HUES48 (cell line): Measurements from ENCODE around the gene DIPK1C.

ENCODE experiments used
- H3K27ac ChIP-seq: one replicate; pipeline ENCODE4 v1.7.0; 2013; ENCODE audit warnings: low read depth, low read length, inconsistent platforms
- H3K27me3 ChIP-seq: 2 replicates; pipeline ENCODE4 v1.6.1; 2013; ENCODE audit warnings: mild to moderate bottlenecking, low read length; ENCODE audit not compliant: control insufficient read depth, insufficient read depth
- H3K36me3 ChIP-seq: 2 replicates; pipeline ENCODE4 v1.6.1; 2013; ENCODE audit warnings: low read length; ENCODE audit not compliant: control insufficient read depth, insufficient read depth
- H3K4me1 ChIP-seq: 2 replicates; pipeline ENCODE4 v1.6.1; 2013; ENCODE audit warnings: mild to moderate bottlenecking, low read length; ENCODE audit not compliant: control insufficient read depth, insufficient read depth
- H3K4me3 ChIP-seq: 2 replicates; pipeline ENCODE4 v1.5.1; 2013; ENCODE audit warnings: mild to moderate bottlenecking, low read depth, low read length
- H3K9ac ChIP-seq: 2 replicates; pipeline ENCODE4 v1.6.1; 2013; ENCODE audit warnings: mild to moderate bottlenecking, low read depth, low read length, moderate library complexity
- H3K9me3 ChIP-seq: 2 replicates; pipeline ENCODE4 v1.6.1; 2013; ENCODE audit warnings: low read length; ENCODE audit not compliant: control insufficient read depth, insufficient read depth

DIPK1C gene

DNA sequence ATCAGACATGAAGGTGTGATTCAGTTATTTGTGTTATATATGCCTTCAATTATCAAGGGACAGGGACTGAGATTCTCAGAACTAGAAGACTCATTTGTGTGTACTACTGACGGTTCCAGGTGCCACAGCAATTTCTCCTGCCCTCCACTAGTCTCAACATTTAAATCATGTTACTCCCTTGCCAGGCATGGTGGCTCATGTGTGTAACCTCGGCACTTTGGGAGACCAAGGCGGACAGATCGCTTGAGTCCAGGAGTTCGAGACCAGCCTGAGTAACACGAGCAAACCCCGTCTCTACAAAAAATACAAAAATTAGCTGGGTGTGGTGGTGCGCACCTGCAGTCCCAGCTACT lies 40.2 kb upstream of the DIPK1C start:
- Histone ChIP-seq H3K9me3 (no peaks in the 10 kb centered on the region), H3K9ac (no peak overlapping the region; the same call in 1 of the 2 replicates), H3K4me3 (peak overlapping the region; percentile 89), H3K36me3 (peaks cover 32% of the 10 kb centered on the region), H3K4me1 (peaks cover 14% of the 10 kb centered on the region; the same call in 1 of the 2 replicates), H3K27me3 (no peaks in the 10 kb centered on the region), H3K27ac (no peak overlapping the region)

DNA sequence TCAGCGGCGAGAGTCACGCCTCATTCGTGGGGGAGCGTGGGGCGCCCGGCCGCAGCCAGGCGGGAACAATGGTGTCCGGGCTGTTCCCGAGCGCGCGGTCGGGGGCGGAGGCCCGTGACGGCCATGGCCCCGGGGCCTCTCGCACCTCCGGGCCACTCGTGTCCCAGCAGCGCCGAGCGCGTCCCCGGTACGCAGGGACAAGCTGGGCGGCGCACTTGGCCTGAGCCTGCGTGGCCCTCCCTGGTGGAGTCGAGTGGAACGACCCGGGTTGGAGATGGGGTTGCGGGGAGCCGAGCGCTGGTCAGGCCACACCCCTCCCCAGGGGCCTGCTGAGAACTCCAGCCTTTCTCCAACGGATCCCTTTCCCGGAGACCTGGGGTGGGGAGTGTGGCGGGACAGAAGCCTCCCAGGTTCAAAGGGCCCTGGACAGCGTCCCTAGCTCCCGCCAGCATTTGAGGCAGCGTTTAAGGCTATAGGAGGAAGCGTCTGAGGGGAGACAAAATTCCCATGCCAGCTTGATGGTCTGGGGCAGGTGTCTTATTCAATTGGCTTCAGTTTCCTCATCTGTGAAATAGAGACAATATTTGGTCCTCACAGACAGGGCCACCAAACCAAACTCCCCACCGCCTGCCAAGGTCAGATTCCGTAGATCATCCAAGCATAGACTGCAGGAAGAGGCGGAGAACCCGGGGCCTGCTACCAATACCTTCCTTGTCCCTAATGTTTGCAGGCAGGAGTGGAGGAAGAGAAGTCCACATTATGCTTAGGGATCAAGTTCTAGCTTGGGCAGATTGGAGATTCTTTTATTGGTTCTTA lies 39.6 kb upstream of the DIPK1C start:
- Histone ChIP-seq H3K9me3 (no peaks in the 10 kb centered on the region), H3K4me3 (peak overlapping the region; percentile 89), H3K4me1 (peaks cover 14% of the 10 kb centered on the region; the same call in 1 of the 2 replicates), H3K27me3 (no peaks in the 10 kb centered on the region), H3K36me3 (peaks cover 28% of the 10 kb centered on the region), H3K9ac (peak overlapping the region; percentile 92), H3K27ac (peak overlapping the region; percentile 81)

DNA sequence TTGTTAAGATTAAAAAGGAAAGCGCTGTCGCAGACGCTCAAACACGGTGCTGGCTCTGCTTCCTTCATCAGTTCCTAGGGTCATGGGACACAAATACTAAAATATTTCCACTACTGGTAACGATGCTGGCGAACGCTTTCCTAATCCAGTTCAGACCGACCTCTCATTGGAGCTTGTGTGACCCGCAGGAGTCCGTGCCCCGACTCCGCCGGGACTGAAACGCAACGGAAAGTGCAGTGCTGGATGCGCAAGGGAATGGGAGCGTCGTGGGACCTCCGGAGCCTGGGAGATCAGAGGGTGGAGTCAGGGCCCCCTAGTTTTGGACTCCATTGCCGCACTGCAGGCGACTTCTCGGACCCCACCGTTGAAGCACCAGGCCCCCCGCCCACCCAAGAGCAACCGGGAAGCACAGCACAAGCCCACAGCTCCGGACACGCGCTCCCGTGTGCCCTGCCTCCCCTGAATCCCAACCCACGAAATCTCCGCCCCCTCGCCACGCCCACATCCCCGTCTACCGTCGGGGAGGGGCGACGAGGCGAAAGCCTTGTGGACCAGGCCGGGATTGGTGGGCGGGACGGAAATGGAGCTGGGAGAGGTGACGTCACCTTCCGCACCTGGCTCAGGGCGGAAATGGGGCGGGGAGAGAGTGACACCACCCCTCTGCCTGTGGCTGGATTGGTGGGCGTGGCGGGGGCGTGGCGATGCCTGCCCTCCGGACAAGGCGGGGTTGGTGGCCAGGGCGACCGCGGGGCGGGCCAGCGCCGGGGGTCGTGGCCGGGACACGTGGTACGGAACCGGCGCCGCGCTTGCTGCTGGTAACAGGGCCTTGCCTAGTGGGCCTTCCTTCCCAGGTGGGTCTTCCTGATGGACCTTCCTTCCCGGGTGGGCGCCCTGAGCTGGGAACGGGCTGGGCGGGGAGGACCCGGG lies 38.7 kb upstream of the DIPK1C start, which contains the start of gene CNDP2:
Gene CNDP2, plus strand, starts transcription at position 783 of the 927 bp plus-strand sequence. CDS start 3,611 bp downstream, outside the sequence.
- no peaks in the 10 kb centered on the region for H3K9me3 ChIP-seq
- peak within 1 kb of the TSS; percentile 89 for H3K4me3 ChIP-seq
- H3K36me3 ChIP-seq: peaks cover 19% of the 10 kb centered on the region
- peak within 1 kb of the TSS; percentile 81 for H3K27ac ChIP-seq
- no peaks in the 10 kb centered on the region for H3K27me3 ChIP-seq
- H3K9ac ChIP-seq: peak within 1 kb of the TSS; percentile 92
- H3K4me1 ChIP-seq: peaks cover 14% of the 10 kb centered on the region; the same call in 1 of the 2 replicates

DNA sequence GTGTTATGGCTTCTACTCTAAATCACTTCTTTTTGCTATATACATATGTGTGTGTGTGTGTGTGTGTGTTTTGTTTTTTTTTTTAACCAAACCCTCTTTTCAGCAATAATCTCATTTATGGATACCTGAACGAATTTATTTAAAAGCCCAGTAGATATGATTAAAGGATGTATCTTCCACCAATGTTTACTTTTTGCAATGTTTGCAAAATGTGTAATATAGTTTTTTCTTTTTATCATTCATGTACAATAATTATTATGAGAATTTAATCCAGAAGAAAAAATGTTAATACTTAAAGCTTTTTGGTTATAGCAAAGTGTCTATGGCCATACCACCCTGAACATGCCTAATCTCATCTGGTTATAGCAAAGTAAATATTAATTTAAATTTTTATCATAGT lies 37.4 kb upstream of the DIPK1C start:
- Histone ChIP-seq H3K4me3 (no peak overlapping the region), H3K9ac (no peak overlapping the region), H3K4me1 (peaks cover 10% of the 10 kb centered on the region; the same call in 1 of the 2 replicates), H3K27me3 (no peaks in the 10 kb centered on the region), H3K36me3 (peaks cover 7% of the 10 kb centered on the region), H3K9me3 (no peaks in the 10 kb centered on the region), H3K27ac (no peak overlapping the region)

DNA sequence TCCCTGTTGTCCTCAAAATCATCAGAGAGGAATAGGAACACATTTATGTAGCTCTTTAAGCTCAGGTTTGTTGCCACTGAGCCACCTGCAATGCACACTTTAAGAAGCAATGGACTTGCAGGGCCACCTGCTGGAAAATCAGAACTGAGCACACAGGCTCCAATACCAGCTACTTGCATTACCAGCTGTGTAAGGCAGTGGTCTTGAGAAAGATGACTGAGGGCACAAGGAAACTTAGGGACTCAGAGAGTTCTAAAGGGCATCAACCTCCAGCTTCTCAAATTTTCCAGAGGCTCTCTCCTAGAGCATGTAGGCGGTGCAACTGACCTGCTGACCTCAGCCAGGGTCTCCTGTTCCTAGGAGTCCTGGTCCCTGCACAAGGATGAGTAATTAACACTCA lies 36.6 kb upstream of the DIPK1C start:
- Histone ChIP-seq H3K9ac (no peak overlapping the region), H3K4me3 (no peak overlapping the region)

DNA sequence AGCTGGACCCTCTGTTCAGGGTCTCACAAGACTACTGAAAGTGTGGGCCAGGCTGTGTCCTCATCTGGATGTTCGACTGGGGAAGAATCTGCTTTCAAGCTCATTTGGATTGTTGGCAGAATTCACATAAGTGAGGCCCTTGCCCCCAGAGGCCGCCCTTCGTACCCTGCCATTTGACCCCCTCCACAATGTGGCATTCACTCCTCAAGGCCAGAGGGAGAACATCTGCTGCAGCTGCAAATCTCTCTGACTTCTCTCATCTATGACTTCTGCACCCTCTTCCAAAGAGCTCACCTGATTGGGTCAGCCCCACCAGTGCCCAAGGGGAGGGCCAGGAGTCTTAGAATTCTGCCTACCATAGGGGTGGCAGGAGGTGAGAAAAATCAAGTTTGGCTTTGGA lies 35.2 kb upstream of the DIPK1C start:
- Histone ChIP-seq H3K27me3 (no peaks in the 10 kb centered on the region), H3K4me3 (no peak overlapping the region), H3K27ac (no peak overlapping the region), H3K9ac (no peak overlapping the region), H3K4me1 (peaks cover 3% of the 10 kb centered on the region; the same call in 1 of the 2 replicates), H3K36me3 (no peaks in the 10 kb centered on the region), H3K9me3 (no peaks in the 10 kb centered on the region)

More for the DNA sequence above, 36.6 kb upstream of the DIPK1C start:
- Histone ChIP-seq H3K27me3 (no peaks in the 10 kb centered on the region), H3K4me1 (peaks cover 3% of the 10 kb centered on the region; the same call in 1 of the 2 replicates), H3K9me3 (no peaks in the 10 kb centered on the region), H3K27ac (no peak overlapping the region), H3K36me3 (peaks cover 7% of the 10 kb centered on the region)

DNA sequence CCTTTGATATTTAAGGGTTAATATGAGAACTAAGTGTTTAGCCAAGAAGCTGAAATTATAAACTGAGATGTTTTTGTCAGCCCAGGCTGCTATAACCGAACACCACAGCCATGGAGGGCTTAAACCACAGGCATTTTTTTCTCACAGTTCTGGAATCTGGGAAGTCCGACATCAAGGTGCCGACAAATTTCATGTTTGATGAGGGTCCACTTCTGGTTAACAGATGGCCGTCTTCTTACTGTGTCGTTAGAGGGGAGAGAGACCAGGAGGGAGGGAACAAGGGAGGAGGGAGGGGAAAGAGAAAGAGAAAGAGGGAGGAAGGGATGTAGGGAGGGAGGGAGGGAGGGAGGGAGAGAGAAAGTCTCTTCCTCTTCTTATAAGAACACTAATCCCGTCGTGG lies 32.6 kb upstream of the DIPK1C start:
- no peaks in the 10 kb centered on the region for H3K27me3 ChIP-seq

DNA sequence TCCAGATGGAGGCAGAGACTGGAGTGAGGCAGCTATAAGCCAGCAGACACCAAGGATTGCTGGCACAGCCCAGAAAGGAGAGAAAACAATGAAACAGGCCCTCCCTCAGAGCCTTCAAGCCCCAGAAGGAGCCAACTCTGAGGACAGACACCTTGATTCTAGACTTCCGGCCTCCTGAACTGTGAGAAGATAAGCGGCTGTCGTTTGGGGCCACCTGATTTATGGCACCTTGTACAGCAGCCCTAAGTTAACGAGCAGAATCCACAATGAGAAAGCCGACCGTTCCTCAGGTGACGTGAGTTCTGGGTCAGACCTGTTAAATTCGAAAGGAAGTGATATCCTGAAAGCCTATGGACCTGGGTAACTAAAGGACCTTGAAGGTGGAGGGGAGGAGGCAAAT lies 31.8 kb upstream of the DIPK1C start:
- H3K4me1 ChIP-seq: no peaks in the 10 kb centered on the region

More for the DNA sequence above, 32.6 kb upstream of the DIPK1C start:
- no peak overlapping the region for H3K27ac ChIP-seq
- H3K9me3 ChIP-seq: no peaks in the 10 kb centered on the region
- H3K4me3 ChIP-seq: no peak overlapping the region
- H3K36me3 ChIP-seq: no peaks in the 10 kb centered on the region
- no peak overlapping the region for H3K9ac ChIP-seq
- no peaks in the 10 kb centered on the region for H3K4me1 ChIP-seq

DNA sequence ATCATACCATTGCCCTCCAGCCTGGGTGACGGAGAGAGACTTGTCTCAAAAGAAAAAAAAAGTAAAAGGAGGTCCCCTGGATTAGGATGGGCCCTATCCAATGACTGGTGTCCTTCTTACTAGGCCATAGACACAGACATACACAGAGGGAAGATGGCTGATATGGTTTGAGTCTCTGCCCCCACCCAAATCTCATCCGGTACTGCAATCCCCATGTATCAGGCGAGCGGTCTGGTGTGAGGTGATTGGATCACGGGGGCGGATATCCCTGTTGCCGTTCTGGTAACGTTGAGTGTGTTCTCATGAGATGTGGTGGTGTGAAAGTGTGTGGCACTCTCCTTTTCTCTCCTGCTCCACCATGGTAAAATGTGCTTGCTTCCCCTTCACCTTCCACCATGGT lies 31.2 kb upstream of the DIPK1C start:
- Histone ChIP-seq H3K9me3 (no peaks in the 10 kb centered on the region), H3K27me3 (no peaks in the 10 kb centered on the region), H3K36me3 (no peaks in the 10 kb centered on the region), H3K4me3 (no peak overlapping the region), H3K9ac (no peak overlapping the region), H3K27ac (no peak overlapping the region), H3K4me1 (no peaks in the 10 kb centered on the region)

More for the DNA sequence above, 31.8 kb upstream of the DIPK1C start:
- Histone ChIP-seq H3K27me3 (no peaks in the 10 kb centered on the region), H3K4me3 (no peak overlapping the region), H3K36me3 (no peaks in the 10 kb centered on the region), H3K27ac (no peak overlapping the region), H3K9me3 (no peaks in the 10 kb centered on the region), H3K9ac (no peak overlapping the region)

DNA sequence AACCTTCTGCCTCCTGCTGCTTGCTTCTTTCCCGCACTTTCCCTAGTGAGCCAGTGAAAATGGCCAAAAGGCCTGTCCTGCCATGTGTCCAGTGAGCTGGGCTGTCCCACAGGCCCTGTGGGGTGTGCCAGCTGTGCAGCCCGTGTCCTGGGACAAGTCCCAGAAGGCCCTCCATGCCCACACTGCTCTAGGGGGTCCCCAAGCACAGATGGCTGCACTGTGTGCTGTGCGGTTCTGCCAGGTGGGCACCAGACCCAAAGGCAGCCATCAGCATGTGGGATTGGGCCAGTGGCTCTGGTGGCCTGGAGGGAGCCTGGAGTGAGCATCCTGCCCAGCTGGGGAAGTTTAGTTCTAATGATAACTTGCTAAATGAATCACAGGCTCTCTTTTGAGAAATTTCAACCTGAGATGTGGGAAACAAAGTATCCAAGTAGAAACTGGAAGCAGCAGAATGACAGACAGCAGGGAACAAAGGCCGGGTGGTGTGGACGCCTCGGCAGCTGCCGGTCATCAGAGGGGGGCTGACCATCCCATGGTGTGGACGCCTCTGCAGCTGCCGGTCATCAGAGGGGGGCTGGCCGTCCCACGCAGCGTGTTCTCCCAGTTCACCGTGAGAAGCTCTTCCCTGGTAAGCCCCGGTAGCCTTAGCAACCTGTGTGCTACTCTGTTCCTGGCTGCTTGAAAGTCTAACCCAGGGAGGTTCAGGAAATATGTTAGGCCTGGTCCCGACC lies 29.2 kb upstream of the DIPK1C start:
- Histone ChIP-seq H3K27ac (no peak overlapping the region), H3K36me3 (no peaks in the 10 kb centered on the region), H3K4me3 (no peak overlapping the region), H3K9me3 (no peaks in the 10 kb centered on the region), H3K4me1 (no peaks in the 10 kb centered on the region), H3K9ac (no peak overlapping the region), H3K27me3 (no peaks in the 10 kb centered on the region)
